OCI-LY3 (cell line): Measurements from ENCODE around the gene SGCB.

Source experiments
- CTCF ChIP-seq: fragments of 200-600, 300-600 bp; sonication (generic); IDR thresholded peaks from 2 replicates; pipeline ENCODE4 v1.5.1; 2014; ENCODE audit warnings: antibody characterized with exemption, low read length, low read depth
- EZH2phosphoT487 ChIP-seq: fragments of 200-600 bp; shearing (Covaris generic); IDR thresholded peaks from 2 replicates; pipeline ENCODE4 v1.6.1; 2018; ENCODE audit warnings: antibody characterized with exemption, mixed run types, low read depth

DNA sequence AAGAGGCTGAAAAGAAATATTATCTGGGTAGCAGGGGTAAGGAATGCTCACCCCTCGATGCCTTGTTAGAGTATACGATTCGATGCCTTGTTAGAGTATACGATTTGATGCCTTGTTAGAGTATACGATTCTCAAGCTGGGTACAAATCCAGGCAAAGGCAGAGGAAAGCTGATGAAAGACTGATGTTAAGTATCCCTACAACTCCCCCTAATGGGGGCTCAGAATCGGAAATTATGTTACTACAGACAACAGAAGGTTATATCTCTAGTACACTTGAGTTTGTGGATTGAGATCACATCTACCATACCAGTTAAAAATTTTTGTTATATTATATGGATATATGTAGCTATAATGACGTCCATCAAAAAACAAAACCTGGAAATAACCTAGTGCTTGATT, 22.7 kb downstream of the SGCB start:
- TF ChIP-seq EZH2phosphoT487 (no peak), CTCF (peak; percentile 21; the same call in 1 of the 2 replicates)
